NCI-H524 treated with DMSO at 0.1 percent for 48 hours (cell line): ENCODE results near the gene DNAJC3.
"Not testable (repeated sequence)": the region's sequence is repeated elsewhere in the genome, so short reads cannot be mapped to it uniquely, and the experiment has no call there.

Experiments
- DNase-seq: peaks from one replicate; lab custom pipeline; 2025; lab: John Stamatoyannopoulos, UW

DNAJC3 gene

DNA sequence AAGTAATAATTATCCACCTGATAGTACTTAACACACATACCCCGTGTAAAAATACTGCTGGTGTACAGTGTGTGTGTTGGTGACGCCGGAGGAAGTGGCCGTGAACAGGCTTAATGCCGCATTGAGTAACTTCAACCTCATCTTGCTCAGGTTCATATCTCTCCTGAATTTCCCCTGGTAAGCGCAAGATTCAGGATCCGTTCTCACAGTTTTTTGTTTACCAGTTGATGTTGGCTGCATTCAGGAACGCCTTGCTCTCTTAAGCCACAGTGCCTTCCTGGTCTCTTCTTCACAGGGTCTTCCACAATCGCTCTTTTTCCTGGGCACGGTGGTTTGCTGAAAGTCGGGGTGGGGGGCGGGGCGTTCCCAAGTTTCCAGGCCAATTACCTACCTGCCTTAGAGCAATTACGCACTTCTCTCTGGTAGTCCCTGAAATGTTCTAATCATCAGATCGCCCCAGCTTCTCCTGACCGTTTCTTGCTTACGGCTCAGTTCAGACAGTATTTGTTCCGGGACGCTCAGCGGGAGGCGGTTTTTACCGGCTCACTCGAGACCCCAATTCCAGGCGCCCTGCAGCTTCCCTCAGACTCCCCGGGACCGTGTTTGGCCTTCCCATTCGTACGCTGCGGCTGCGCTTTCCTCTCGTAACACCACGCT, 706 bp upstream of the DNAJC3 start:
- no peak for DNase-seq

DNA sequence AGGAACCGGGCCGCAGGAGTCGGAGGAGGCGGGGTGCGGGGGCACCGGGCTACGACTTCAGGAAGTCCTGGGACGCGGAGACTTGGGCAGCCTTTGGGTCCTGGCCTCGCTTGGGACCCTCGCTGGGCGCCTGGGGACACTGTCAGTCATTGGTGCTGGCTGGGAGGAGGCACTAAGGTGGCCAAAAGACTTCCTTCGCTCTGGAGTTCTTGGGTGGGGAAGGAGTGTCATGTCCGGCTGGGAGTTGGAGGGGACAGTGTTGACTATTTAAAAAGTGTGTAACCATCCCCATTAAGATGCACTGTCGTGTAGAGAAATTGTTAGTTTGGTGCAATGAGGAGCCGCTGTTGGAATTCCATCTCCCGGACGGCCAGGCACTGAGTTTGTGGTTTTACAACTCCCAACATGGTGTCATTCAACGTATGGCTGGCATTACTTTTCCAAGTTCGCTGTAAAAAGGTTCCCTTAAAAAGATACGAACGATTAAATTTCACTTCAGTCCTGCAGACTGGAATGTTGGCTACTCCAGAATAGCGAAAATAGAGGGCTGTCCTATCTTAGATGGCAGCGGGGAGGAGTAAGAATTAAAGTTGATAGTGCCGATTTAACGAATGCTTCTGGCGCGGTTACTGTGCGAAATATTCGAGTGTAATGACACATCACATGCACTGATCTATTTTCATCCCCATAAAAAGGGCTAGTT, 776 bp downstream of the DNAJC3 start:
- no peak for DNase-seq

DNA sequence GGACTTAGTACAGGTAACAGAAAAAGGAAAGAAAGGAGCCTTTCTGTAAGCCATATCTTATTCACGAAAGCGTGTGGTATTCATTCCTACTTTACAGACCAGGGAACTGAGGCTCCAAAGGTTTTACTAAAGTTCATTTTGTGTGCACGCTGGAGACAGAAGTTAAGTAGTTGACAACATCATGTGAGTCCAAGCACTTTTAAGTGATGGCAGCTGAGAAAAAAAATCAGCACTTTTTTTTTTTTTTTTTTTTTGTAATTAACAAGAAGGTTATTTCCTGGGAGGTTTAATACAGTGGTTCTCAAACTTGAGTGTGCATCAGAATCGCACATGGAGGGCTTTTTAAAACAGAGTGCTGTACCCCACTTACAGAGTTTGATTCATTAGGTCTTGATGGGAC, 2.0 kb downstream of the DNAJC3 start:
- DNase-seq = no peak

DNA sequence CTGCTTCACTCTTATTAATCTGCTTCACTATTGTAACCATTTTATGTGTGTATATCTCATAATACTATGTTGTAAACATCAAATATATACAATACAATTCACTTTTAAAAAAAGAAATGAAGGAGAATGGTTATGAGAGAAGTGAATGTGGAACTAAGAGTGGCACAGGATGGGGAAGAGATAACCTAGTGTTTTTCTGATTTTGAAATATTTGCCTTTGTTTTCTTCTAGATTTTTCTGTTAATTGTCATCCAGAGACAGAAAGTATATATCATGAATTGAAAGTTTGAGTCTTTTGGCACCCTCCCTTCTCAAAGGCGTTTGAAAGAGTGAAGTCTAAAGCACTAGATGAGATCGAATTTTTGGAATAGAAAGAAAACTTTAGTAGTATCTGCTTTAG, 2.8 kb downstream of the DNAJC3 start:
- DNase-seq = no peak

DNA sequence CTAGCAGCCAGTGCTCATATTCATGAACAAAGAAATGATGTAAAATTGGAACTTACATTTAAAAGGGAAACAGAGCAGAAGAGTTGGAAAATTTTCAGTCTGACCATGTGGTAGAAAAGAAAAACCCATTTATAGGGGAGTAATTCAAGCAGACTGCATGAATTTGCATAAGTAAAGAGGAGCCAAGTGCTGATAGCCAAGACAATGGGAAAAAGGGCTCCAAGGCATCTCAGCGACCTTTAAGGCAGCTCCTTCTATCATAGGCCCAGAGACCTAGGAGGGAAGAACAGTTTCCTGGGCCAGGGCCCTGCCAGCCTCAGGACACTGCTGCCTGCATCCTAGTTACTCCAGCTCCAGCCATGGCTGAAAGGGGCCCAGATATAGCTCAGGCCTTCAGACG, 7.5 kb downstream of the DNAJC3 start:
- DNase-seq = no peak

DNA sequence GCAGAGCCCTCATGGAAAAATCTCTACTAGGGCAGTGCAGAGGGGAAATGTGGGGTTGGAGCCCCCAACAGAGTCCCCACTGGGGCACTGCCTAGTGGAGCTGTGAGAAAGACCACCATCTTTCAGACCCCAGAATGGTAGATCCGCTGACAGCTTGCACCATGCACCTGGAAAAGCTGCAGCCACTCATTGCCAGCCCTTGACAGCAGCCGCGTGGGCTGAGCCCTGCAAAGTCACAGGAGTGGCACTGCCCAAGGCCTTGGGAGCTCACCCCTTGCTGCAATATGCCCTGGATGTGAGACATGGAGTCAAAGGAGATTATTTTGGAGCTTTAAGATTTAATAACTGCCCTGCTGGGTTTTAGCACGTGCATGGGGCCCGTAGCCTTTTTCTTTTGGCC, 8.0 kb downstream of the DNAJC3 start:
- DNase-seq = not testable (repeated sequence)

DNA sequence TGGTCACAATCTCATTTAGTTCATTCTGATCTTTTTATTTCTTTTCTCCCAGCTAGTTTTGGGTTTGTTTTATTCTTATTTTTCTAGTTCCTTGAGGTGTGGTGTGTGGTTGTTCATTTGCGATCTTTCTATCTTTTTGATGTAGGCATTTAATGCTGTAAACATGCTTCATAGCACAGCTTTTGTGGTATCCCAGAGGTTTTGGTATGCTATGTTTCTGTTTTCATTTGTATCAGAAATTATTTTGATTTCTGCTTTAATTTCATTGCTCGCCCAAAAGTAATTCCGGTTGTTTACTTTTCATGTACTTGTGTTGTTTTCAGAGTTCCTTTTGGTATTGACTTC, 12.6 kb downstream of the DNAJC3 start:
- DNase-seq = no peak

DNA sequence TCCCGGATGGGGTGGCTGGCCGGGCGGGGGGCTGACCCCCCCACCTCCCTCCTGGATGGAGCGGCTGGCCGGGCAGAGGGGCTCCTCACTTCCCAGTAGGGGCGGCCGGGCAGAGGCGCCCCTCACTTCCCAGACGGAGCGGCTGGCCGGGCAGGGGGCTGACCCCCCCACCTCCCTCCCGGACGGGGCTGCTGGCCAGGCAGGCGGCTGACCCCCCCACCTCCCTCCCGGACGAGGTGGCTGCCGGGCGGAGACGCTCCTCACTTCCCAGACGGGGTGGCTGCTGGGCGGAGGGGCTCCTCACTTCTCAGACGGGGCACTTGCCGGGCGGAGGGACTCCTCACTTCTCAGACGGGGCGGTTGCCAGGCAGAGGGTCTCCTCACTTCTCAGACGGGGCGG, 14.0 kb downstream of the DNAJC3 start:
- DNase-seq = not testable (repeated sequence)

DNA sequence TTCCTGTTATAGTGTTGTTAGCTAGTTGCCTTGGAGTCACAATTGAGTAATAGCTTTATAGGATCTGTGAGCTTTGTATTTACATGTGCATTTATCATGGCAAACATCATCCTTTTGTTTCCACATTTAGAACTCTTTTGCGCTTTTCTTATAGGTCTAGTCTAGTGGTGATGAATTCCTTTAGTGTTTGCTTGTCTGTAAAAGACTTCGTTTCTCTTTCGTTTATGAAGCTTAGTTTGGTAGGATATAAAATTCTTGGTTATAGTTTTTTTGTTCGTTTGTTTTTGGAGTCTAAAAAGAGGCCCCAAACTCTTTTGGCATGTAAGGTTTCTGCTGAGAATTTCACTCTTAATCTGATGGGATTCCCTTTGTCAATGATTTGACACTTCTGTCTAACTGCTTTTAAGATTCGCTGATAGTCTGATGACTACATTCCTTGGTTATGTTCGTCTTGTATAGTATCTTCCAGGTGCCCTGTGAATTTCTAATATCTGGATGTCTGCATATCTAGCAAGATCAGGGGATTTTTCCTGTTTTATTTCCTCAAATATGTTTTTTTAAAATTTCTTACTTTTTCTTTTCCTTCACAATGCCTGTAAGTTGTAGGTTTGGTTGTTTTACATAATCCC, 20.2 kb downstream of the DNAJC3 start:
- DNase-seq = no peak

DNA sequence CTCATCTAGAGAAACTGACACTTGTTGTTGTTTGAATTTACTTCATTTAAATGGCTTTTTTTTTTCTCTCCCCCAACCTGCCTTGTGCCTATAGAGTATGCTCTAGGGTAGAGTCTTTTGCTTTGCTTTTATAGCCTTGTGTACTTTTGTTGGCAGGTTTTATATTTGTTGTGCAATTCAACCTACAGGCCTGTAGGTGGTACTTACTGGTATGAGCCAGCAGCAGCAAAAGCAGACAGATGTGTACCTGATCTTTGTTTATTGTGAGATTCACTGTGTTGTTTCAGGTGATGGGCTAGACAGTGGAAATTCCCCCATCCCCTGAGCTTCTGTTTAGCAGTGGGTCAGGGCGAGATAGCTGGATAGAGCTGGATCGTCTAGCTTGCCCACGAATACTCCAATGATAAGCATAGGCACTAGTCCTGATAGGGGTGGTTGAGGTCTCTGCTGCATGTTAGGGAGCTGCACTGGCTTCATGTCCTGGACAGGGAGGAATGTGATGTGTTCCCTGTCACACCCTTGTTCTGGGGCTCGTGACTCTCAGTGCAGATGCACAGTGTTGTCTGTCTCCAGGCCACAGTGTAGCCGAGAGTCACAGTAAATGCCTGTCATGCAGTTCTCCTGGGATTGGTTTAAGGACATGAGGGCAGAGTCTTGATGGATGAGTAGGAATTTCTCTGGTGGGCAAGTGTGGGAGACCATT, 21.3 kb downstream of the DNAJC3 start:
- no peak for DNase-seq

DNA sequence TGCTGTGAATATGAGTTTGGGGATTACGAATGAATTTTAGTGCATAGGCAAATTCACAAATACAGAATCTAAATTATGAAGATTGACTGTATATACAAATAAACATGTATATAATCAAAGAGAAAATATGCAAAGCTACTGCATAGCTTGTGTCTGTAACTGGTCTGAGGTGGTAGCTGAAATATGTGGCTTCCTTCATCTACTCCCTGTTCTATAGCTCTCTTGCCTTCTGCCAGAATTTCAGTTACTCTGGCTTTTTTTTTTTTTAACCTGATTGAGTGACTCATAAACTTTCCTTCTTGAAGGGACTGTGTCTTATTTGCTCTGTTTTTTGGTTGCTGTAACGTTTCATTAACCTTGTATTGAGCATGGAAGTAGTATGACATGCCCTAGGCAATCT, 26.6 kb downstream of the DNAJC3 start:
- no peak for DNase-seq

DNA sequence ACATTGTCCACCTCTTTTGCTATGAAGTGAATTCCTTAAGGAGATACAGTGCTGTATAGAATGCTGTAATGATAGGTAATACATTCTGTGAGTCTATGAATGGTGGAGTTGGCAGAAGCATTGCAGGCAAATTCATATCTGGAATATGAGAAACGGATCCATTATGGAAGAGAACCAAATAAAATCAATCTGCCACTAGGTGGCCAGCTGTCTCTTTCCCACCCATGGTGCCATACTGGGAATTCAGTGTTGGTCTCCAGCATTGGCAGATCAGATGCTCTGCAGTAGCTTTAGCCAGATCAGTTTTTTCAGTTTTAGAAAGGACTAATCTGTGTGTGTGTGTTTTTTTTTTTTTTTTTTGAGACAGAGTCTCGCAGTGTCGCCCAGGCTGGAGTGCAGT, 27.6 kb downstream of the DNAJC3 start:
- no peak for DNase-seq

DNA sequence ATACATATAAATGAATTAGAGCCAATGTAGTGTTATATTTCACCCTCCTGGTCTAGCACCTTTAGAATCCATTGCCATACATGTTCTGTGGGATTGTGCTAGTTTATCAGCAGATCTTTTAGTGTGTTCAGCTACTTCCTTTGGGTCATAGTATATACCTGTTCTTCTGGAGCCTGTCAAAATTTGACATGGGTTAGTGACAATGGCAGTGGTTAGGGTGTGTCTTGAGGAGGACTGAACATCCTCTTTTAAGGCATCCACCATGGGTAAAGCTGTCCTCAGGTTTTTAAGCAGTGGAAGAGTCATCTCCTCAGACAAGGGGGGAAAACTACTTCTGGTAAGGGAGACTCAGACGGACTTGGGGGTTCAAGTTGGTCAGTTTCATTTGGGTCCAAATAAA, 29.4 kb downstream of the DNAJC3 start:
- no peak for DNase-seq

DNA sequence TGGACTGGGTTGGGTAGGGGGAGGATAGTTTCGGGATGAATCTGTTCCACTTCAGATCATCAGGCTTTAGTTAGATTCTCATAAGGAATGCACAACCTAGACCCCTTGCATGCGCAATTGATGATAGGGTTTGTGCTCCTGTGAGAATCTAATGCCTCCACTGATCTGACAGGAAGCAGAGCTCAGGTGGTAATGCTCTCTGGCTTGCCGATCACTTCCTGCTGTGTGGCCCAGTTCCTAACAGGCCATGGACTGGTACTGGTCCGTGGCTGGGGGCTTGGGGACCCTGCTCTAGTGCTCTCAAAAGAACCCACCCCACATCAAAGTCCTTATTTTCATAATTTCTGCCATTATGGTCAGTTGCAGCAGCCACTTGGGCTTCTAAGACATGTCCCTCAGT, 30.1 kb downstream of the DNAJC3 start:
- no peak for DNase-seq

DNA sequence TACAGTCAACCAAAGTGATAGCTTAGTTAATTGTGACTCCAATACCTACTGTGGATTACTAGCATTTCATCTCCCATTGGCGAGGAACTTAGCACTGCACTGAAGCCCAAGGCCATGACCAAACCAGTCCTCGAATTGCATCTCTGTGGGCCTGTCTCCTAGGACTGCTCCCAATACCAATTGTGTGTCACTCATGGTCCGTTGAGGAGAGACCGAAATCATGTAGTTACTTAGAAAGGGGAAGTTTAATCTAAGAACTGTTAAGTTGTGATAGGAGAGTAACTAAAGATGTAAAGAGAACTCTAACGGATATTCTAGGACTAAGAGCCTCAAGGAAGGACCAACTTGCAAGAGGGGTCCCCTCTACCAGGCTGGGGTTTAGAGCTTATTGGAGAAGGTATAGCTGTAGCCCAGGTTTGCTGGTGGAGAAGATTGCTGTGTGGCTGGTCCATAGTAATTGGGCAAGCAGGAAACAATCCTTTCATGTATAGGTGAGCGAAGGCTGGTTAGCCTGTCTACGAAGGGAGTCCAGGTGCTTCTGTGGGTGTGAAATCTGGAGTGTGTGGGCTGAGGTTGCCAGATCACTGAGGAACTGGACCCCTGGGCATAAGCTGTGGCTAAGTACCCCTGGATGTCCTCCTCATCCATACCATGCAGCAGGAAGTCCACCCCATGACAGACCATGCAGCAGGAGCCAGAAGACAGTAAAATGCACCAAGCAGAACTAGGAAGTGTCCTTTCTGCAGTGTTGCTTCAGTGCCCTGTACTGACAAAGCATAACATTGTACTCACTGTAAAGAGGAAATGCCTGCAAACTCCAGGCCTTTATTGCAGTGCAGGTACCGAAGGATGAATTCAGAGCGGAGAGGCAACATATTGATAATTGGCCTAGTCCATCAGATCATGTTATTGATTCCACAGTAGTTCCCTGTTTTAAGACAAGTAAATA, 30.8 kb downstream of the DNAJC3 start:
- no peak for DNase-seq

DNA sequence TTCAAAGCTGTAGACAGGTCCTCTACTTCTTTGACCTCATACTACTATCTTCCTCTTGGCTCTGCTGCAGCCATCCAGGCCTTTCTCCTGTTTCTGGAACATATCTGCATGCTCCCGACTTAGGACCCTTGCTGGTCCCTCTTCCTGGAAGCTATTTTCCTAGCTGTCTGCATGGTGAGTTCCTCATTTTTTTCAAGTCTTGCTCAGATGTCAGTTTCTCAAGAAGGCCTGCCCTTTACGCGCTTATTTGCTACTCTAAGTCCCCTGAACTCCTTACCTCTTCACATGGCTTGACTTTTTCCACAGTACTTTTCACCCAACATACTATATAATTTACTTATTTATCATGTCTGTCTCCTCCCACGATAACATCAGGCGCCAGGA, 31.4 kb downstream of the DNAJC3 start:
- DNase-seq = no peak

DNA sequence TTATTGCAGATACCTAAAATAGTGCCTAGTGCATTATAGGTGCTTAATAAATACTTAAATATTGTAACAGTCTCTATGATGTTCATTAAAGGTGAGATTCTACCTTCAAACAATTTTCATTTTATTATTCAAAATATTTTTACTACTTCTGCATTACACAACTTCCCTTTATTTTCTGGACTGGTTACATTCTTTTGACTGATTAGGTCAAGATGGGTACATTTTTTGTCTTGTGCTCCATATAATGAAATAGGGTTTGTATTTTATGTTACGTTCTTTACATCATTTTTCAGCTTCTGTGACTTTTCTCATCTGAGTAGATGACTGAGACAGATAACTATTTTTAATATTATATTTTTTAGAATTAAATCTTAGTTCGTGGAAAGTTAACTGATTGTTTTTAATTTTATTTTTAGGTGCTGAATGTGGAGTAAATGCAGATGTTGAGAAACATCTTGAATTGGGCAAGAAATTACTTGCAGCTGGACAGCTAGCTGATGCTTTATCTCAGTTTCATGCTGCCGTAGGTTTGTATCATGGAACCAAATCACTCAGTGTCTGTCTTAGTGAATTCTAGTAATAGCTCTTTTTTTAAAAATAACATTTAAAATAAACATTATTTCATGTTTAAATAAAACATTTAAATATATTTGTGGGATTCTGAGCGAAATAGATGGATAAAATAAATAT, 32.0 kb downstream of the DNAJC3 start:
- DNase-seq = no peak

DNA sequence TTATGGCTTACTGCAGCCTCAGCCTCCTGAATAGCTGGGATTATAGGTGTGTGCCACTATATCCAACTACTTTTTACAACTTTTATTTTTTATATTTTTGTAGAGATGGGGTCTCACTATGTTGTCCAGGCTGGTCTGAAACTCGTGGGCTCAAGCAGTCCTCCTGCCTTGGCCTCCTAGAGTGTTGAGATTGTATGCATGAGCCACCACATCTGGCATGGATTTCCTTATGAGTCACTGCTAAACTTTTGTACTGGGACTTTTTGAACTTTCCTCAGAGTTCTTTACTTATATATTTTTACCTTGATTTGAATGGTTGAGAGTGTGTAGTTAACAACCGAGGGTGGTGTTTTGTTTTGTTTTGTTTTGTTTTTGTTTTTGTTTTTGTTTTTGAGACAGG, 33.4 kb downstream of the DNAJC3 start:
- no peak for DNase-seq

DNA sequence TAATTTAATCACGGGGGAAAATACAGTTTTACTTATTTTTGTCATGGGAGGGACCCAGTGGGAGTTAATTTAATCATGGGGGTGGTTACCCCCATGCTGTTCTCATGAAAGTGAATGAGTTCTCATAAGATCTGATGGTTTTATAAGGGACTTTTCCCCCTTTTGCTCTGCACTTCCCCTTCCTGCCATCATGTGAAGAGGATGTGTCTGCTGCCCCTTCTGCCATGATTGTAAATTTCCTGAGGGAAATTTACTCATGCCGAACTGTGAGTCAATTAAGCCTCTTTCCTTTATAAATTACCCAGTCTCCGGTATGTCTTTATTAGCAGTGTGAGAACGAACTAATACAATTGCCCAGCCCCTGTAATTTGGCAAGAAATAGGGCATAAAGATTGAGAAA, 35.9 kb downstream of the DNAJC3 start:
- DNase-seq = not testable (repeated sequence)

DNA sequence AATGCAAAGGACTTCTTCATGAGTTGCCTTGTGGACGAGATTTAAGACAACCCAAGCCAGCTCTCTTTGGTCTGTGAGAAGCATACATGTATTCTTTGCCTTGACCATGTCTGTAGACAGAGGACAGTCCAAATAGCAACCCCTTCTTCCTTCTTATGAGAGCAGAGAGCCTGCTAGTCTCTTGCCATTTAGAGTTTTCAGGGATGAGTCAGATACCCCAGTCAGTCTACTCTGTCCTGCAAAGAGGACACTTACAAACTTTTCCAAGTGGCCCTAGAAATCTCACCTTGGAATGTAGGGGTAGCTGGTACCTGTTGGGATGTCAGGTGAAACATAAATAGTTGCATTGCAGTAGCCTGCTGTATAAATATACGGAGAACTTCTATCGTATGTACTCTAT, 36.7 kb downstream of the DNAJC3 start:
- DNase-seq = no peak

DNA sequence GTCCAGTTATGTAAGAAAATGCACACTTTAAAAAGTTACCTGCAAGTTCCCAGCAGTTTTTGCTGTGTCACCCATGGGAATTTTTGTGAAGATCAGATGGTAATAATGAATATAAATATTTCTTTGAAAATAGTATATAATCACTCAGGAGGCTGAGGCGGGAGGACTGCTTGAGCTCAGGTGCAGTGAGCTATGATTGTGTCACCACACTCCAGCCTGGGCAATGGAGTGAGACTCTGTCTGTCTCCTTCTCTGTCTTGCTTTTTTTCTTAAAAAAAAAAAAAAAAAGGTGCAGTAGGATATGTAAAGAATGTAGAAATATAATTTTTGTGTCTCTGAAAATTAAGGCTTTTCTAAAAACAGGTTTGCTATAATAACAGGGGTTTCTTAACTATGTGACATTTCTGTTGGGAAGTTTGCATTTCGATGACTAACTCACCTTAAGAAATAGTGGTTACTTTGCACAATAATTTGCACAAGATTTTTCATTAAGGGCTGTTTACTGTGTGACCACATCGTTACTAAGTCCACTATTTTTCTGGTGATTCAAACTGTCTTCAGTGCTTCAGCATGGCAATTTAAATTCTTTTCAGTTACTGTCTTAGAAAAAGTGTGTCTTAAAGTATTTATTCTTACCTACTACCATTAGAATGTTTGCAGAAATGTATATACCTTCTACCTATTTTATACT, 37.3 kb downstream of the DNAJC3 start:
- DNase-seq = no peak
